SK-N-SH treated with all-trans-retinoic acid at 6 μM for 48 hours (cell line): Measurements from ENCODE around the gene LRMDA.

ENCODE experiments used
- ATAC-seq: fragments of 200-7000 bp; cut with Tn5 transposase; 3 replicates; pipeline ENCODE4 v1.9.1; 2020; ENCODE audit warnings: mild to moderate bottlenecking, moderate library complexity
- BACH2 ChIP-seq: fragments of 250-450 bp; sonication (Bioruptor Pico); IDR thresholded peaks from 2 replicates; pipeline ENCODE4 v1.9.0; 2021; ENCODE audit warnings: mild to moderate bottlenecking, borderline replicate concordance
- CSDC2 ChIP-seq: fragments of 250-450 bp; sonication (Bioruptor Pico); IDR thresholded peaks from 2 replicates; pipeline ENCODE4 v1.5.0; 2020; ENCODE audit warnings: mild to moderate bottlenecking, moderate library complexity
- CSRNP3 ChIP-seq: fragments of 250-450 bp; sonication (Bioruptor Pico); IDR thresholded peaks from 2 replicates; pipeline ENCODE4 v1.5.1; 2021; ENCODE audit warnings: mild to moderate bottlenecking, moderate library complexity
- ISL1 ChIP-seq: fragments of 250-450 bp; sonication (Bioruptor Pico); IDR thresholded peaks from 2 replicates; pipeline ENCODE4 v2.1.2; 2022; ENCODE audit warnings: mild to moderate bottlenecking, moderate library complexity
- POU6F1 ChIP-seq: fragments of 250-450 bp; sonication (Bioruptor Pico); IDR thresholded peaks from 2 replicates; pipeline ENCODE4 v1.8.0; 2021; ENCODE audit warnings: low read depth, mild to moderate bottlenecking, moderate library complexity, borderline replicate concordance
- PPARA ChIP-seq: fragments of 250-450 bp; sonication (Bioruptor Pico); IDR thresholded peaks from 2 replicates; pipeline ENCODE4 v1.5.0; 2020; ENCODE audit warnings: mild to moderate bottlenecking, borderline replicate concordance
- TCF4 ChIP-seq: fragments of 250-450 bp; sonication (Bioruptor Pico); IDR thresholded peaks from 2 replicates; pipeline ENCODE4 v1.8.0; 2021; ENCODE audit warnings: mild to moderate bottlenecking, moderate library complexity, borderline replicate concordance
- ZC3H10 ChIP-seq: fragments of 250-450 bp; sonication (Bioruptor Pico); IDR thresholded peaks from 2 replicates; pipeline ENCODE4 v1.5.1; 2021; ENCODE audit warnings: mild to moderate bottlenecking, moderate library complexity
- ZFP3 ChIP-seq: fragments of 250-450 bp; sonication (Bioruptor Pico); IDR thresholded peaks from 2 replicates; pipeline ENCODE4 v1.5.0; 2020; ENCODE audit warnings: mild to moderate bottlenecking, moderate library complexity
- ZFP30 ChIP-seq: fragments of 450-650 bp; formaldehyde crosslinking; IDR thresholded peaks from 2 replicates; pipeline ENCODE4 v1.5.0; 2022; ENCODE audit warnings: mild to moderate bottlenecking, moderate library complexity
- ZNF565 ChIP-seq: fragments of 450-650 bp; formaldehyde crosslinking; conservative IDR thresholded peaks from 2 replicates; pipeline ENCODE4 v1.5.0; 2020; ENCODE audit warnings: low read depth, mild to moderate bottlenecking, moderate library complexity
- ZNF8 ChIP-seq: fragments of 450-650 bp; formaldehyde crosslinking; IDR thresholded peaks from 2 replicates; pipeline ENCODE4 v1.5.0; 2020; ENCODE audit warnings: mild to moderate bottlenecking, moderate library complexity
- TF ChIP-seq, protein P1 (sequence below): fragments of 250-450 bp; sonication (Bioruptor Pico); IDR thresholded peaks from 2 replicates; pipeline ENCODE4 v1.5.1; 2020; ENCODE audit warnings: low read depth, mild to moderate bottlenecking, moderate library complexity
- TF ChIP-seq, protein P2 (sequence below): fragments of 250-450 bp; sonication (Bioruptor Pico); IDR thresholded peaks from 2 replicates; pipeline ENCODE4 v1.8.0; 2020; ENCODE audit warnings: mild to moderate bottlenecking, moderate library complexity, borderline replicate concordance
- TF ChIP-seq, protein P3 (sequence below): fragments of 250-450 bp; sonication (Bioruptor Pico); IDR thresholded peaks from 2 replicates; pipeline ENCODE4 v1.5.0; 2020; ENCODE audit warnings: mild to moderate bottlenecking, moderate library complexity

The LRMDA gene

GRCh38 chr10:75400163-75400770 is 31.2 kb upstream of the LRMDA start:
- TF ChIP-seq ZNF565 (CRISPR knock-in tag) = no peak
- TF ChIP-seq ZFP30 = no peak
- no peak for TF ChIP-seq ISL1 (CRISPR knock-in tag)
- TF ChIP-seq ZNF8 (CRISPR knock-in tag) = no peak
- ATAC-seq = no peak

DNA sequence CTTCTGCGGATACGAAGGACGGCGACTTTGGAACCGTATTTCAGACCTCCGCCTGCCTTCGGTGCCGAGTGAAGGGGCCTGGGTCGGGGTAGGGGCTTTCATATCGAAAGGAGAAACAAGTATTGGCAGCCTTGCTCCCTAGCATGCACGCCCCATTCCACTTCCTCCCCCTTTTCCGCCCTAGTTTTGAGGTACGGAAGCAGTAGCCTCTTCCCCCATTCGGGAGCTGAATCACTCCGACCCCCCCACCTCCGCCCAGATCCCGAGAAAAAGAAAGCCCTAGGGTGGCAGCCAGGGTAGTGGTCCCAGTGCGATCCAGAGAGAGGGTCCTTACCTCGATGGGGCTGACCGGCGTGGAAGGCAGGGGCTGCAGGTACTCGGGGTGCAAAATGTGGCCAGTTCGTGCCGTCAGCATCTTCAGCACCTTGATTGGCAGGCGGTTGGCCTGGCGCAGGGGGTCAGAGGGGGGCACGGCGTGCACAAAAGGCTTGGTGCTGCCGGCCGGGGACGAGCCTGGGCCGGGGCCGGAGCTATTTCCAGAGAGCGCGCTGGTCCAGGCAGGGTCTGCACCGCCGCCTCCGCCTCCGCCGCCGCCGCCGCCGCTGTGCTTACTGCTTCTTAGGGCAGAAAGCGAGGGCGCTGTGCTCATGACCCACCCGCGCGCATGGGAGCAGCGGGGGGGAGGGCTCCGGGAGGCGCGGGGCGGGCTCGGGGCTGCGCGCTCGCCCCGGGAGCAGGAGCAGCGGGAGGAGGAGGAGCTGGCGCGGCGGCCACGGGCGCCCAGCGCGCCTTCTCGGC is 30.5 kb upstream of the LRMDA start:
- ATAC-seq = peak; percentile 6
- no peak for TF ChIP-seq ZFP3 (CRISPR knock-in tag)
- no peak for TF ChIP-seq ISL1 (CRISPR knock-in tag)
- TF ChIP-seq POU6F1 (CRISPR knock-in tag) = no peak
- TF ChIP-seq TCF4 (CRISPR knock-in tag) = no peak
- no peak for TF ChIP-seq BACH2 (CRISPR knock-in tag)
- no peak for TF ChIP-seq ZFP30
- no peak for TF ChIP-seq CSRNP3
- TF ChIP-seq, protein P1, sequence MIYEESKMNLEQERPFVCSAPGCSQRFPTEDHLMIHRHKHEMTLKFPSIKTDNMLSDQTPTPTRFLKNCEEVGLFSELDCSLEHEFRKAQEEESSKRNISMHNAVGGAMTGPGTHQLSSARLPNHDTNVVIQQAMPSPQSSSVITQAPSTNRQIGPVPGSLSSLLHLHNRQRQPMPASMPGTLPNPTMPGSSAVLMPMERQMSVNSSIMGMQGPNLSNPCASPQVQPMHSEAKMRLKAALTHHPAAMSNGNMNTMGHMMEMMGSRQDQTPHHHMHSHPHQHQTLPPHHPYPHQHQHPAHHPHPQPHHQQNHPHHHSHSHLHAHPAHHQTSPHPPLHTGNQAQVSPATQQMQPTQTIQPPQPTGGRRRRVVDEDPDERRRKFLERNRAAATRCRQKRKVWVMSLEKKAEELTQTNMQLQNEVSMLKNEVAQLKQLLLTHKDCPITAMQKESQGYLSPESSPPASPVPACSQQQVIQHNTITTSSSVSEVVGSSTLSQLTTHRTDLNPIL (CRISPR knock-in tag) = no peak
- TF ChIP-seq, protein P2, sequence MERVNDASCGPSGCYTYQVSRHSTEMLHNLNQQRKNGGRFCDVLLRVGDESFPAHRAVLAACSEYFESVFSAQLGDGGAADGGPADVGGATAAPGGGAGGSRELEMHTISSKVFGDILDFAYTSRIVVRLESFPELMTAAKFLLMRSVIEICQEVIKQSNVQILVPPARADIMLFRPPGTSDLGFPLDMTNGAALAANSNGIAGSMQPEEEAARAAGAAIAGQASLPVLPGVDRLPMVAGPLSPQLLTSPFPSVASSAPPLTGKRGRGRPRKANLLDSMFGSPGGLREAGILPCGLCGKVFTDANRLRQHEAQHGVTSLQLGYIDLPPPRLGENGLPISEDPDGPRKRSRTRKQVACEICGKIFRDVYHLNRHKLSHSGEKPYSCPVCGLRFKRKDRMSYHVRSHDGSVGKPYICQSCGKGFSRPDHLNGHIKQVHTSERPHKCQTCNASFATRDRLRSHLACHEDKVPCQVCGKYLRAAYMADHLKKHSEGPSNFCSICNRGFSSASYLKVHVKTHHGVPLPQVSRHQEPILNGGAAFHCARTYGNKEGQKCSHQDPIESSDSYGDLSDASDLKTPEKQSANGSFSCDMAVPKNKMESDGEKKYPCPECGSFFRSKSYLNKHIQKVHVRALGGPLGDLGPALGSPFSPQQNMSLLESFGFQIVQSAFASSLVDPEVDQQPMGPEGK (CRISPR knock-in tag) = no peak

- peak; percentile 80 for ATAC-seq
- TF ChIP-seq, protein P1 (CRISPR knock-in tag) = no peak
- TF ChIP-seq, protein P2 (CRISPR knock-in tag) = peak; percentile 84; the same call in 1 of the 2 replicates
These were observed 29.6 kb upstream of the LRMDA start, which contains the start of gene ZNF503 for GRCh38 chr10:75401569-75402485. TSS of gene ZNF503 (minus strand) at chr10:75401764. CDS start at chr10:75401419, 345 bp downstream.

GRCh38 chr10:75402486-75403143 is 28.8 kb upstream of the LRMDA start:
- peak; percentile 41 for ATAC-seq
- TF ChIP-seq, protein P3, sequence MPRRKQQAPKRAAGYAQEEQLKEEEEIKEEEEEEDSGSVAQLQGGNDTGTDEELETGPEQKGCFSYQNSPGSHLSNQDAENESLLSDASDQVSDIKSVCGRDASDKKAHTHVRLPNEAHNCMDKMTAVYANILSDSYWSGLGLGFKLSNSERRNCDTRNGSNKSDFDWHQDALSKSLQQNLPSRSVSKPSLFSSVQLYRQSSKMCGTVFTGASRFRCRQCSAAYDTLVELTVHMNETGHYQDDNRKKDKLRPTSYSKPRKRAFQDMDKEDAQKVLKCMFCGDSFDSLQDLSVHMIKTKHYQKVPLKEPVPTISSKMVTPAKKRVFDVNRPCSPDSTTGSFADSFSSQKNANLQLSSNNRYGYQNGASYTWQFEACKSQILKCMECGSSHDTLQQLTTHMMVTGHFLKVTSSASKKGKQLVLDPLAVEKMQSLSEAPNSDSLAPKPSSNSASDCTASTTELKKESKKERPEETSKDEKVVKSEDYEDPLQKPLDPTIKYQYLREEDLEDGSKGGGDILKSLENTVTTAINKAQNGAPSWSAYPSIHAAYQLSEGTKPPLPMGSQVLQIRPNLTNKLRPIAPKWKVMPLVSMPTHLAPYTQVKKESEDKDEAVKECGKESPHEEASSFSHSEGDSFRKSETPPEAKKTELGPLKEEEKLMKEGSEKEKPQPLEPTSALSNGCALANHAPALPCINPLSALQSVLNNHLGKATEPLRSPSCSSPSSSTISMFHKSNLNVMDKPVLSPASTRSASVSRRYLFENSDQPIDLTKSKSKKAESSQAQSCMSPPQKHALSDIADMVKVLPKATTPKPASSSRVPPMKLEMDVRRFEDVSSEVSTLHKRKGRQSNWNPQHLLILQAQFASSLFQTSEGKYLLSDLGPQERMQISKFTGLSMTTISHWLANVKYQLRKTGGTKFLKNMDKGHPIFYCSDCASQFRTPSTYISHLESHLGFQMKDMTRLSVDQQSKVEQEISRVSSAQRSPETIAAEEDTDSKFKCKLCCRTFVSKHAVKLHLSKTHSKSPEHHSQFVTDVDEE (CRISPR knock-in tag) = no peak
- TF ChIP-seq PPARA = no peak
- TF ChIP-seq CSDC2 (CRISPR knock-in tag) = no peak
- TF ChIP-seq CSRNP3 = no peak
- TF ChIP-seq ZC3H10 (CRISPR knock-in tag) = no peak
